Ovary (tissue), 9 donors: Measurements from ENCODE around the gene EFCAB13. TPM values are rescaled to one million over a fixed set of nuclear protein-coding genes. Genes with fewer than 3 reads are reported as not detected.

Experiments used
- DNase-seq, 5 donors: peaks; one replicate each; pipeline ENCODE4 v3.0.0-alpha.2; 2019 to 2020
- H3K27ac ChIP-seq, 2 donors: fragments of 200-600 bp; one replicate each; pipeline versions ENCODE4 v1.5.1 to v1.8.0; 2019 to 2022
- H3K27me3 ChIP-seq: fragments of 200-600 bp; one replicate; pipeline ENCODE4 v1.8.0; 2022
- H3K36me3 ChIP-seq: fragments of 200-600 bp; sonication (generic); one replicate; pipeline ENCODE4 v1.5.1; 2019
- H3K4me1 ChIP-seq: one replicate; pipeline ENCODE4 v1.8.1; 2013; ENCODE audit warnings: mild to moderate bottlenecking, moderate library complexity; ENCODE audit not compliant: insufficient read depth
- H3K4me3 ChIP-seq: fragments of 200-600 bp; sonication (generic); one replicate; pipeline ENCODE4 v1.5.1; 2017
- H3K9me3 ChIP-seq, 2 donors: fragments of 200-600 bp in 1 of 2; sonication (generic) in 1 of 2; one replicate each; pipeline versions ENCODE4 v1.5.1 to v1.8.1; 2013 to 2019; ENCODE audit warnings: mild to moderate bottlenecking in 1 of 2, moderate library complexity in 1 of 2
- EP300 ChIP-seq: sonication (generic); formaldehyde crosslinking; IDR thresholded peaks from one replicate; pipeline ENCODE4 v1.6.1; 2017; ENCODE audit warnings: antibody characterized with exemption
- POLR2A ChIP-seq: fragments of 450-650 bp; IDR thresholded peaks from one replicate; pipeline ENCODE4 v1.6.1; 2017; ENCODE audit warnings: antibody characterized with exemption, mild to moderate bottlenecking, moderate library complexity
- WGBS, 3 donors: extraction: QIAGEN DNeasy Blood & Tissue Kit in 1 of 3; methylation state at CpG; one replicate each; pipeline versions ENCODE4 v1.1.5 to v1.1.7; 2013 to 2017; 5-methylcytosine and 5-hydroxymethylcytosine counted together
- intact Hi-C, 4 donors: fragments of 100-400 bp; cut with DNase I; formaldehyde crosslinking; loops; one replicate each; pipeline versions ENCODE4 v1.11.0 to v1.15.1; 2022 to 2023
- polyA plus RNA-seq, 2 donors: library from polyadenylated mRNA; stranded (reverse); fragments of 200-250 nt in 1 of 2; fragments of 350-450 nt in 1 of 2; fragmentation: Illumina TruSeq in 1 of 2; extraction: RNeasy Lipid Tissue Mini Kit (QIAGEN cat#74804) in 1 of 2; gene quantifications; one replicate each; pipeline ENCODE4 v1.2.3, GENCODE V29; 2013 to 2014
- total RNA-seq, 7 donors: library from RNA; depleted of rRNA in 2 of 7; stranded (reverse); fragments of >200 nt in 2 of 7; fragmentation: NEBNext Ultra II Directional in 3 of 7; extraction: Animal tissue kit (Norgen Biotek cat#: 25700) in 3 of 7; gene quantifications; one replicate each; pipeline versions ENCODE4 v1.1.0 to v1.2.4, GENCODE V29; 2016 to 2023
- TF ChIP-seq, protein P1 (sequence below), 3 donors: fragments of 450-650 bp in 2 of 3; fragments of 200-600 bp in 1 of 3; IDR thresholded peaks; one replicate each; pipeline versions ENCODE4 v1.5.1 to v1.8.0; 2016 to 2022; ENCODE audit warnings: antibody characterized with exemption in 3 of 3, mild to moderate bottlenecking in 1 of 3
- donor health status: DM: no; HTN: no; CAD: no; lungs with moderate emphysema.
- donor health status: DM: no; HTN: no; CAD: no.
- donor health status: Bipolar disorder and iron deficiency.
- donor health status: DM: yes; HTN: yes; CAD: no.
- donor health status: DM: no; HTN: no; CAD: no.
- donor health status: DM: yes; HTN: yes; CAD: no.

Gene EFCAB13
- total and polyA plus RNA-seq, 9 donors, result 3.2 to 11.5 (median 9.1) TPM

DNA sequence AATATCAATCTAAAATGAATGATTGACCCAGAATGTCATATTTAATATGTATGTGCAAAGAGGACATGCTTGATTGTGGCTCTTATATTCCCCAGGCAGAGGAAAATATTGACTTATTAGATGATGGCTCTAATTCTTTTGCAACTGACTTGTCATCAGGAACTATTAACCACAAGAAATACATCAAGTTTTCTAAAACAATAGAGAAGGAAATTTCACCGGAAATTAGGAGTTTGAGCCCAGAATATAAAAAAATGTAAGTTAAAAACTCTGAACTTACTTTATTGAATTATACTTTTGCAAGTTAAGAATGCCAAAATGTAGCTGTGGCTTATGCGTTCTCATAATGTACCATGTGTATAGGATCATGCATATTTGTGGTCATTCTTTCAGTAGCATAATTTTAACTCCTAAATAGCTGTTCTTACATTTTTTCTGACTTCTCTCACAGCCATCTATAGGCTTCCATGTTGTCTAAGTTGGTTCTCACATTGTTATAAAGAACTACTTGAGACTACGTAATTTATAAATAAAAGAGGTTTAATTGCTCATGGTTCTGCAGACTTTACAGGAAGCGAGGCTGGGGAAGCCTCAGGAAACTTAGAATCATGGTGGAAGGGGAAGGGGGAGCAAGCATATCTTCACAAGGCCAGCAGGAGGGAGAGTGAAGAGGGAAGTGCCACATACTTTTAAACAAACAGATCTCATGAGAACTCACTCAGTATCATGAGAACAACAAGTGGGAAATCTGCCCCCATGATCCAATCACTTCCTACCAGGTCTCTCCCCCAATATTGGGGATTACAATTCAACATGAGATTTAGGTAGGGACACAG lies 11.6 kb downstream of the EFCAB13 start:
- Histone ChIP-seq H3K4me3 (no peak overlapping the region), H3K27me3 (no peaks in the 10 kb centered on the region), H3K36me3 (no peaks in the 10 kb centered on the region), H3K9me3 (no peaks in the 10 kb centered on the region), H3K4me1 (no peaks in the 10 kb centered on the region), H3K27ac (no peak overlapping the region)
- TF ChIP-seq POLR2A (no peak), EP300 (no peak)
- TF ChIP-seq, protein P1, sequence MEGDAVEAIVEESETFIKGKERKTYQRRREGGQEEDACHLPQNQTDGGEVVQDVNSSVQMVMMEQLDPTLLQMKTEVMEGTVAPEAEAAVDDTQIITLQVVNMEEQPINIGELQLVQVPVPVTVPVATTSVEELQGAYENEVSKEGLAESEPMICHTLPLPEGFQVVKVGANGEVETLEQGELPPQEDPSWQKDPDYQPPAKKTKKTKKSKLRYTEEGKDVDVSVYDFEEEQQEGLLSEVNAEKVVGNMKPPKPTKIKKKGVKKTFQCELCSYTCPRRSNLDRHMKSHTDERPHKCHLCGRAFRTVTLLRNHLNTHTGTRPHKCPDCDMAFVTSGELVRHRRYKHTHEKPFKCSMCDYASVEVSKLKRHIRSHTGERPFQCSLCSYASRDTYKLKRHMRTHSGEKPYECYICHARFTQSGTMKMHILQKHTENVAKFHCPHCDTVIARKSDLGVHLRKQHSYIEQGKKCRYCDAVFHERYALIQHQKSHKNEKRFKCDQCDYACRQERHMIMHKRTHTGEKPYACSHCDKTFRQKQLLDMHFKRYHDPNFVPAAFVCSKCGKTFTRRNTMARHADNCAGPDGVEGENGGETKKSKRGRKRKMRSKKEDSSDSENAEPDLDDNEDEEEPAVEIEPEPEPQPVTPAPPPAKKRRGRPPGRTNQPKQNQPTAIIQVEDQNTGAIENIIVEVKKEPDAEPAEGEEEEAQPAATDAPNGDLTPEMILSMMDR (IDR thresholded peaks at IDR 0.05), result no peak
- 81 to 88% (median 86%) methylated on average over 4 of the region's 4 CpGs for WGBS, 3 donors
- intact Hi-C loops, result no loop called here
- DNase-seq, result no peak

DNA sequence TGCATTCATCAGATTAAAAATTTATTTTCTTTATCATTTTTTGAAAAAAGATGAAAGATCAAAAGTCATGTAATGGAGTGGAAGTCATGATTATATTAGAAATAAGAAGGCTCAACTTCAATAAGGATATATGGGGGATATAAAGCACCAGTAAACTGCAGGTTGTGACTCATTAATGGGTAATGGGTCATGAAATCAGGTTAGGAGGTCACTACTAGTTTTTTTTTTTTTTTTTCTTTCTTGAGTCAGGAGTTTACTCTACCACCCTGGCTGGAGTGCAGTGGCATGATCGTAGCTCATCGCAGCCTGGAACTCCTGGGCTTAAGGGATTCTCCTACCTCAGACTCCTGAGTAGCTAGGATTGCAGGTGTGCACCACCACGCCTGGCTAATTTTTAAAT lies 14.3 kb downstream of the EFCAB13 start:
- Histone ChIP-seq H3K9me3 (no peaks in the 10 kb centered on the region), H3K27ac (no peak overlapping the region), H3K4me1 (no peaks in the 10 kb centered on the region), H3K27me3 (no peaks in the 10 kb centered on the region), H3K36me3 (no peaks in the 10 kb centered on the region), H3K4me3 (no peak overlapping the region)
- 97 to 100% (median 97%) methylated on average over 3 of the region's 3 CpGs for WGBS, 3 donors
- TF ChIP-seq, protein P1 (IDR thresholded peaks at IDR 0.05), result no peak
- TF ChIP-seq POLR2A, result no peak
- intact Hi-C loops, result no loop called here
- no peak for DNase-seq

DNA sequence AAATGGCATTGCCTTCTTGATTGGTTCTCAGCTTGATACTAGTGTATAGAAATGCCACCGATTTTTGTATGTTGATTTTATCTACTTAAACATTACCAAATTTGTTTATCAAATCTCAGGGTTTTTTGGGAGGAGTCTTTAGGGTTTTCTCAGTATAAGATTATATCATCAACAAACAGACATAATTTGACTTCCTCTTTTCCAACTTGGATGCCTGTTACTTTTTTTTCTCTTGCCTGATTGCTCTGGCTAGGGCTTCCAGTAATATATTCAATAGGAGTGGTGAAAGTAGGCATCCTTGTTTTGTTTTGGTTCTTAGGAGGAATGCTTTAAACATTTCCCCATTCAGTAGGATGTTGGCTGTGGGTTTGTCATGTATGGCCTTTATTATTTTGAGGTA lies 29.1 kb downstream of the EFCAB13 start:
- intact Hi-C loops, result no loop called here
- H3K4me1 ChIP-seq, result no peaks in the 10 kb centered on the region
- H3K4me3 ChIP-seq, result no peak overlapping the region
- no peaks in the 10 kb centered on the region for H3K9me3 ChIP-seq
- 88 to 94% (median 94%) methylated on average over 1 of the region's 1 CpG for WGBS, 3 donors
- no peaks in the 10 kb centered on the region for H3K27me3 ChIP-seq
- no peak for DNase-seq
- H3K27ac ChIP-seq, result no peak overlapping the region
- H3K36me3 ChIP-seq, result no peaks in the 10 kb centered on the region
- TF ChIP-seq POLR2A (no peak), EP300 (no peak)
- TF ChIP-seq, protein P1 (IDR thresholded peaks at IDR 0.05), result no peak

DNA sequence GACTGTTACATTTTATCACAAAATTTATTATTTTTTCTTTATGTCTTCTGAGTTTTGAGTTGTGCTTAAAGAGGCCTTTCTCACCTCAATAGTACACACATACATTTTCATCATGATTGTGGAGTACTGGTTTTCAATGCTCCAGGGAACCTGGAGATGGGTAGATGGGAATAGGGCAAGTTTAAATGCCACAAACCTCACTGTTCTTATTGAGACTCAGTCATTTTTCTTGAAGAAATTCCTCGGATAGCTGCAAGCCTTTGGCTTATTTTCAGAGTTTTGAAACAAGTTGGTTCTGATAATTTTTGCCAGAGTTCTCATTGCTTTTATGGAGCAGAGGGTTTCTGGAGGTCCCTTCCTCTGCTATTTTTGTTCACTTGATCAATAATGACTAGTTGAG lies 34.9 kb downstream of the EFCAB13 start:
- DNase-seq, result no peak
- Histone ChIP-seq H3K27me3 (no peaks in the 10 kb centered on the region), H3K9me3 (no peaks in the 10 kb centered on the region), H3K36me3 (no peaks in the 10 kb centered on the region), H3K4me3 (no peak overlapping the region), H3K27ac (no peak overlapping the region), H3K4me1 (no peaks in the 10 kb centered on the region)
- intact Hi-C loops, result no loop called here
- TF ChIP-seq POLR2A, result no peak
- TF ChIP-seq, protein P1 (IDR thresholded peaks at IDR 0.05), result no peak
- 57 to 66% (median 66%) methylated on average over 1 of the region's 1 CpG for WGBS, 3 donors
